ENCODE measurements around the gene CNNM2.

The CNNM2 gene

DNA sequence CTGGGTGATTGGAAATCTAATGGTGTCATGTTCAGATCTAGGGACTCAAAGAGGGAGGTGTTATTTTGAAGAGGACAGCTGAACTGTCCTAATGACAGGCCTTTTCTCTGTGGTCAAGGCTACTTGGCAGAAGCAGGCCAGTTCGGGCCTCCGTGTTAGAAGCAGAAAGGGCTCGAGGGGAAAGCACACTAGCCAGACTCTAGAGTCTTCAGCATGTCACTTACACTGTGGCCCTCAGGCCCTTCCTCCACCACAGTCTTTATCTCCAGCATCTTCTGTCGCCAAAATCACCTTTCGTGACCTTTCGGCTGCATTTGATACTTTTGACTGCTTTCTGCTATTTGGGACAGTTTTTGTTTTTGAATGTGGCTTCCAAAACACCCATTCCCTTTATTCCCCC, 123.3 kb downstream of the CNNM2 start:
- no peak for DNase-seq
- TF ChIP-seq CTCF (IDR thresholded peaks at IDR 0.05; ENCODE audit: low read depth, low read length): no peak
- Histone ChIP-seq H3K27ac (no peak overlapping the region), H3K27me3 (ENCODE audit: insufficient read depth, low read depth, severe bottlenecking) (no peaks in the 10 kb centered on the region), H3K36me3 (no peaks in the 10 kb centered on the region), H3K4me3 (ENCODE audit: low read depth, low read length) (no peak overlapping the region), H3K9me3 (ENCODE audit: severe bottlenecking) (no peaks in the 10 kb centered on the region)

DNA sequence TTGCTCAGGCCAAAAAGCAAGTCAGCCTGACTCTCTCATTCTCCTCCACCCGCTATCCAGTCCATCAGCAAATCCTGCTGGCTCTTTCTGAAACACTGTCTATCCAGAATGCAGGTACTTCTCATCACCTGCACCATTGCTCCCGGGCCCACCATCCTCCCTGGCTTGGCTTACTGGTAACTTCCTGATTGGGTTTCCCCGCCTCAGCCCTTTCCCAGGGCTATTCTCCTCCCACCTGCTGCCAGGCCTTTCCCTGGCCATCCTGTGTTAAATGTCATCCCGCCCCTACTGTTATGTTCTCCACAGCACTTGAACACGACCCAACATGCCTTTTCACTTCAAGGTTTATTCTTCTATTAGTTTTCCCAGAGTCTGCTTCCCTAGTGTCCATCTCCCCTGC, 124.0 kb downstream of the CNNM2 start:
- TF ChIP-seq CTCF (IDR thresholded peaks at IDR 0.05; ENCODE audit: low read depth, low read length): no peak
- DNase-seq: no peak
- no peaks in the 10 kb centered on the region for H3K9me3 ChIP-seq (ENCODE audit: severe bottlenecking)
- H3K27ac ChIP-seq: no peak overlapping the region
- H3K27me3 ChIP-seq (ENCODE audit: insufficient read depth, low read depth, severe bottlenecking): no peaks in the 10 kb centered on the region
- no peaks in the 10 kb centered on the region for H3K36me3 ChIP-seq
- H3K4me3 ChIP-seq (ENCODE audit: low read depth, low read length): no peak overlapping the region

DNA sequence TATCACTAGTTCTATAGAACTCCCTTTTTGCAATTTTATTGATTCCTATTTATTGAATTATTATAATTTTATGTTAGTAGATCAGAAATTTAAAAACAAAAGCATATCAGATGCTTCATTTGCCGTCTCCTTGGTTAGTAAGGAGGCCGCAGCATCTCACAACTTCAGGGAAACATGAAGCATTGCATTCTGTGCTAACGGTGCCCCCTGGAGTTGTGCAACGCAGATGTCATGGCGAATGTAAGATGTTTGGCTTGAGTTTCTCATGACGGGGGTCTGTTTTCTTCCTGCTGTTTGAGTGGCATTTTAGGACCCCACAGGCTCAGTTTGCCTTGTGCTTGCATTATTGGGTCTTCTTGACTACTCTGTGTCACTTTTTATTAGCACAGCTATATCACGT, 124.8 kb downstream of the CNNM2 start:
- DNase-seq: no peak
- no peaks in the 10 kb centered on the region for H3K9me3 ChIP-seq (ENCODE audit: severe bottlenecking)
- H3K36me3 ChIP-seq: no peaks in the 10 kb centered on the region
- H3K4me3 ChIP-seq (ENCODE audit: low read depth, low read length): no peak overlapping the region
- no peaks in the 10 kb centered on the region for H3K27me3 ChIP-seq (ENCODE audit: insufficient read depth, low read depth, severe bottlenecking)
- TF ChIP-seq CTCF (IDR thresholded peaks at IDR 0.05; ENCODE audit: low read depth, low read length): 0 out of 2 replicates have a peak, but pooled peaks have one; percentile 5
- no peak overlapping the region for H3K27ac ChIP-seq

DNA sequence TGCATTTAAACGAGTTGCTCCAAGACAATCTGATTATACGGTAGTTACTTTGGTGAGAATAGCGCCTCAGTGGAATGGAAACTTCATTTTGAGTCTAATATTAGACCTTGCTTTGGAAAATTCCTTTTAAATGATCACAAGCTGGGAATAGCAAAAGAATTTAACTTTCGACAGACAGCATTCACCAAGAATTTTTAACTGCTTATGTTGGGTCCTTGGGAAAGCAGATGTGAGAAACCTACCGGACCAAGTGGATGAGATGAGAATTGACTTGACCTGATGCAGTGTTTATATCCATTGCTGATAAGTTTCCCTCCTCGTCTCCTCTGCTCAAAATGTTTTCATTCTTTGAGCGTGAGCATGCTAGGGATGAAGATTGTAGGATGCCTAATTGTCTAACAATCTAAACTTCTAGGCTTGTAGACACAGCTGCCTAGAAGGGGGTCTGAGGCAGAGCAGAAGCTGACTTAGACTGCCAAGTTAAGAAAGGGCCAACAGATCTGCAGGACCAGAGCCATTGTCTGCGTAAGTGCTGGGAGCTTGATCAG, 126.9 kb downstream of the CNNM2 start:
- TF ChIP-seq CTCF (IDR thresholded peaks at IDR 0.05; ENCODE audit: low read depth, low read length): no peak
- H3K27ac ChIP-seq: no peak overlapping the region
- H3K9me3 ChIP-seq (ENCODE audit: severe bottlenecking): no peaks in the 10 kb centered on the region
- no peak overlapping the region for H3K4me3 ChIP-seq (ENCODE audit: low read depth, low read length)
- no peaks in the 10 kb centered on the region for H3K36me3 ChIP-seq
- H3K27me3 ChIP-seq (ENCODE audit: insufficient read depth, low read depth, severe bottlenecking): no peaks in the 10 kb centered on the region
- no peak for DNase-seq

- Histone ChIP-seq H3K27ac (no peak overlapping the region), H3K4me3 (ENCODE audit: low read depth, low read length) (no peak overlapping the region), H3K36me3 (no peaks in the 10 kb centered on the region), H3K27me3 (ENCODE audit: insufficient read depth, low read depth, severe bottlenecking) (no peaks in the 10 kb centered on the region), H3K9me3 (ENCODE audit: severe bottlenecking) (no peaks in the 10 kb centered on the region)
- TF ChIP-seq CTCF (IDR thresholded peaks at IDR 0.05; ENCODE audit: low read depth, low read length): no peak
- no peak for DNase-seq
These were observed 127.9 kb downstream of the CNNM2 start for GRCh38 chr10:103045961-103046360.

GRCh38 chr10:103047381-103047780, 129.3 kb downstream of the CNNM2 start:
- Histone ChIP-seq H3K27me3 (ENCODE audit: insufficient read depth, low read depth, severe bottlenecking) (no peaks in the 10 kb centered on the region), H3K27ac (no peak overlapping the region), H3K9me3 (ENCODE audit: severe bottlenecking) (no peaks in the 10 kb centered on the region), H3K4me3 (ENCODE audit: low read depth, low read length) (no peak overlapping the region), H3K36me3 (no peaks in the 10 kb centered on the region)
- DNase-seq: no peak
- TF ChIP-seq CTCF (IDR thresholded peaks at IDR 0.05; ENCODE audit: low read depth, low read length): no peak

All from WERI-Rb-1 (cell line).